ENCODE measurements around the gene PHETA2. TPM values are rescaled to one million over a fixed set of nuclear protein-coding genes. Genes with fewer than 3 reads are reported as not detected.

PHETA2 gene
- polyA plus RNA-seq, 3 donors: 7.9 to 14.5 (median 11.8) TPM

Other genes with a start within 250 kb of the PHETA2 start
- gene SREBF2, start 241.1 kb upstream of the PHETA2 start, polyA plus RNA-seq: 10 to 100 TPM; 20.8 to 40.6 (median 35.8) TPM
- gene SHISA8, start 159.2 kb upstream of the PHETA2 start, polyA plus RNA-seq: not detected
- gene TNFRSF13C, start 147.4 kb upstream of the PHETA2 start, polyA plus RNA-seq: under 1 TPM in 2 of 3 donors, not detected in 1; 0.19 to 0.38 TPM
- 1 to 10 TPM in 2 of 3 donors, under 1 TPM in 1; 0.74 to 3.1 (median 1.1) TPM for gene CENPM, start 127.1 kb upstream of the PHETA2 start, polyA plus RNA-seq
- under 1 TPM; 0.09 to 0.79 (median 0.70) TPM for gene SEPTIN3, start 104.8 kb upstream of the PHETA2 start, polyA plus RNA-seq
- 1 to 10 TPM in 1 of 3 donors, under 1 TPM in 2; 0.18 to 1.1 (median 0.45) TPM for gene WBP2NL, start 75.5 kb upstream of the PHETA2 start, polyA plus RNA-seq
- 10 to 100 TPM in 1 of 3 donors, 1 to 10 TPM in 2; 6.6 to 17.6 (median 7.6) TPM for gene NAGA, start 3.4 kb upstream of the PHETA2 start, polyA plus RNA-seq
- gene SMDT1, start 5.5 kb downstream of the PHETA2 start, polyA plus RNA-seq: 100 to 1,000 TPM in 1 of 3 donors, 10 to 100 TPM in 2; 53.3 to 129 (median 86.4) TPM
- gene NDUFA6, start 16.5 kb downstream of the PHETA2 start, polyA plus RNA-seq: 10 to 100 TPM; 51.6 to 94.7 (median 94.1) TPM
- 1 to 10 TPM in 2 of 3 donors, under 1 TPM in 1; 0.85 to 1.2 (median 1.1) TPM for gene CYP2D6, start 56.6 kb downstream of the PHETA2 start, polyA plus RNA-seq
- gene TCF20, start 196.4 kb downstream of the PHETA2 start, polyA plus RNA-seq: 1 to 10 TPM; 5.3 to 6.9 (median 5.3) TPM

Measured in adipose tissue (tissue), 3 donors.